ENCODE data around the gene SLC29A3. TPM values are rescaled to one million over a fixed set of nuclear protein-coding genes. Genes with fewer than 3 reads are reported as not detected.

The SLC29A3 gene
- total RNA-seq, 1 experiment from 2014 or later = 4.4 TPM

GRCh38 chr10:71388583-71389310, 69.7 kb downstream of the SLC29A3 start:
- BruUV-seq (replicated peaks) = no TSS peak
- H3K36me3 ChIP-seq (ENCODE audit: low read depth, low read length) = no peaks in the 10 kb centered on the region

GRCh38 chr10:71389768-71390460, 70.9 kb downstream of the SLC29A3 start:
- no peaks in the 10 kb centered on the region for H3K4me1 ChIP-seq (ENCODE audit: insufficient read depth, low read length)
- H3K36me3 ChIP-seq (ENCODE audit: low read depth, low read length) = no peaks in the 10 kb centered on the region
- peaks cover 12% of the 10 kb centered on the region; the same call in 1 of the 2 replicates for H3K27me3 ChIP-seq (ENCODE audit: low read length)
- no peaks in the 10 kb centered on the region for H3K9me2 ChIP-seq (replicated peaks; ENCODE audit: low read length)
- H3K4me3 ChIP-seq (ENCODE audit: low read length) = no peak overlapping the region
- no peaks in the 10 kb centered on the region for H3K79me2 ChIP-seq (ENCODE audit: low read length)
- H3K27ac ChIP-seq (ENCODE audit: low read length) = no peak overlapping the region
- BruUV-seq (replicated peaks) = no TSS peak
- CTCF ChIA-PET = no interaction called here
- TF ChIP-seq EZH2phosphoT487 (IDR thresholded peaks at IDR 0.05; ENCODE audit: borderline replicate concordance, low read length) = no peak
- TF ChIP-seq EZH2 (IDR thresholded peaks at IDR 0.05; ENCODE audit: low read length, unreplicated experiment) = no peak
- no peak for TF ChIP-seq CTCF (conservative IDR thresholded peaks at IDR 0.05; ENCODE audit: low read depth, low read length)
- intact Hi-C loops (cut with micrococcal nuclease) = loop anchor here (10.0 kb wide), 2 partner anchors 175 to 315 kb away; no protein-coding TSS in a partner anchor
- no peak for DNase-seq
- no peaks in the 10 kb centered on the region for H3K9me3 ChIP-seq (ENCODE audit: low read length)
- no peaks in the 10 kb centered on the region for H3F3A ChIP-seq (ENCODE audit: low read length, unreplicated experiment)
- no peak for ATAC-seq
- no peak overlapping the region for H2AFZ ChIP-seq (ENCODE audit: low read length)
- POLR2A ChIA-PET (ENCODE audit: unreplicated experiment) = no interaction called here
- H3K9ac ChIP-seq (ENCODE audit: low read length) = no peak overlapping the region
- no peak overlapping the region for H3K4me2 ChIP-seq (ENCODE audit: low read length)
- no peaks in the 10 kb centered on the region for H4K20me1 ChIP-seq (ENCODE audit: low read length)

More at GRCh38 chr10:71388583-71389310, 69.7 kb downstream of the SLC29A3 start:
- H3F3A ChIP-seq (ENCODE audit: low read length, unreplicated experiment) = no peaks in the 10 kb centered on the region
- no peaks in the 10 kb centered on the region for H3K4me1 ChIP-seq (ENCODE audit: insufficient read depth, low read length)
- H3K27ac ChIP-seq (ENCODE audit: low read length) = no peak overlapping the region
- H3K9me2 ChIP-seq (replicated peaks; ENCODE audit: low read length) = no peaks in the 10 kb centered on the region
- no peaks in the 10 kb centered on the region for H3K9me3 ChIP-seq (ENCODE audit: low read length)
- H3K4me3 ChIP-seq (ENCODE audit: low read length) = no peak overlapping the region
- H3K27me3 ChIP-seq (ENCODE audit: low read length) = peaks cover 12% of the 10 kb centered on the region; the same call in 1 of the 2 replicates
- DNase-seq = no peak
- intact Hi-C loops (cut with micrococcal nuclease) = loop anchor here (10.0 kb wide), 2 partner anchors 176 to 316 kb away; no protein-coding TSS in a partner anchor
- H4K20me1 ChIP-seq (ENCODE audit: low read length) = no peaks in the 10 kb centered on the region
- H3K4me2 ChIP-seq (ENCODE audit: low read length) = no peak overlapping the region
- ChIA-PET POLR2A (ENCODE audit: unreplicated experiment) (no interaction called here), CTCF (no interaction called here)
- no peaks in the 10 kb centered on the region for H3K79me2 ChIP-seq (ENCODE audit: low read length)
- no peak overlapping the region for H3K9ac ChIP-seq (ENCODE audit: low read length)
- no peak for ATAC-seq
- no peak overlapping the region for H2AFZ ChIP-seq (ENCODE audit: low read length)
- TF ChIP-seq EZH2 (IDR thresholded peaks at IDR 0.05; ENCODE audit: low read length, unreplicated experiment) (no peak), EZH2phosphoT487 (IDR thresholded peaks at IDR 0.05; ENCODE audit: borderline replicate concordance, low read length) (no peak), CTCF (conservative IDR thresholded peaks at IDR 0.05; ENCODE audit: low read depth, low read length) (no peak)

GRCh38 chr10:71390461-71390835, 71.4 kb downstream of the SLC29A3 start:
- TF ChIP-seq EZH2 (IDR thresholded peaks at IDR 0.05; ENCODE audit: low read length, unreplicated experiment) (no peak), EZH2phosphoT487 (IDR thresholded peaks at IDR 0.05; ENCODE audit: borderline replicate concordance, low read length) (no peak)
- intact Hi-C loops (cut with micrococcal nuclease) = no loop called here

More at GRCh38 chr10:71390461-71390835, 71.4 kb downstream of the SLC29A3 start:
- no peak overlapping the region for H3K4me3 ChIP-seq (ENCODE audit: low read length)
- BruUV-seq (replicated peaks) = no TSS peak
- H3F3A ChIP-seq (ENCODE audit: low read length, unreplicated experiment) = no peaks in the 10 kb centered on the region
- no peak for DNase-seq
- H3K27ac ChIP-seq (ENCODE audit: low read length) = no peak overlapping the region
- no peaks in the 10 kb centered on the region for H3K4me1 ChIP-seq (ENCODE audit: insufficient read depth, low read length)
- ChIA-PET CTCF (no interaction called here), POLR2A (ENCODE audit: unreplicated experiment) (no interaction called here)
- no peak for ATAC-seq
- no peak overlapping the region for H3K4me2 ChIP-seq (ENCODE audit: low read length)
- H4K20me1 ChIP-seq (ENCODE audit: low read length) = no peaks in the 10 kb centered on the region
- no peak overlapping the region for H2AFZ ChIP-seq (ENCODE audit: low read length)
- H3K36me3 ChIP-seq (ENCODE audit: low read depth, low read length) = no peaks in the 10 kb centered on the region
- no peak overlapping the region for H3K9ac ChIP-seq (ENCODE audit: low read length)
- H3K79me2 ChIP-seq (ENCODE audit: low read length) = no peaks in the 10 kb centered on the region
- H3K27me3 ChIP-seq (ENCODE audit: low read length) = peaks cover 12% of the 10 kb centered on the region; the same call in 1 of the 2 replicates
- no peaks in the 10 kb centered on the region for H3K9me2 ChIP-seq (replicated peaks; ENCODE audit: low read length)
- H3K9me3 ChIP-seq (ENCODE audit: low read length) = no peaks in the 10 kb centered on the region
